Vagina (tissue), 2 donors: ENCODE measurements around the gene SPAG16. TPM values are rescaled to one million over a fixed set of nuclear protein-coding genes. Genes with fewer than 3 reads are reported as not detected.

ENCODE experiments used
- DNase-seq, 2 donors: peaks; one replicate each; pipeline ENCODE4 v3.0.0-alpha.2; 2017; ENCODE audit errors: extremely low spot score in 2 of 2
- H3K27ac ChIP-seq: fragments of 200-600 bp; sonication (generic); one replicate; pipeline ENCODE4 v1.5.1; 2019
- H3K27me3 ChIP-seq: fragments of 200-600 bp; sonication (generic); one replicate; pipeline ENCODE4 v1.5.1; 2019
- H3K36me3 ChIP-seq, 2 donors: fragments of 200-600 bp; sonication (generic); one replicate each; pipeline ENCODE4 v1.5.1; 2017 to 2019
- H3K4me1 ChIP-seq: fragments of 200-600 bp; sonication (generic); one replicate; pipeline ENCODE4 v1.5.1; 2019
- H3K4me3 ChIP-seq, 2 donors: fragments of 200-600 bp; sonication (generic); 1 replicate in 1 of 2; 2 replicates in 1 of 2; pipeline ENCODE4 v1.5.1; 2016 to 2019
- H3K9me3 ChIP-seq: fragments of 200-600 bp; sonication (generic); one replicate; pipeline ENCODE4 v1.5.1; 2019
- POLR2A ChIP-seq, 2 donors: fragments of 450-650 bp; IDR thresholded peaks; one replicate each; pipeline ENCODE4 v1.6.1; 2017; ENCODE audit warnings: antibody characterized with exemption in 2 of 2, mild to moderate bottlenecking in 2 of 2, moderate library complexity in 2 of 2
- POLR2AphosphoS5 ChIP-seq, 2 donors: sonication (generic); formaldehyde crosslinking; IDR thresholded peaks; one replicate each; pipeline ENCODE4 v1.9.0; 2017; ENCODE audit warnings: antibody characterized with exemption in 2 of 2, mild to moderate bottlenecking in 2 of 2, low read depth in 1 of 2; ENCODE audit not compliant: insufficient read depth in 1 of 2
- intact Hi-C: fragments of 100-400 bp; cut with DNase I; formaldehyde crosslinking; loops from one replicate; pipeline ENCODE4 v1.15.1; 2023
- total RNA-seq: library from RNA; depleted of rRNA; stranded (reverse); fragments of >200 nt; gene quantifications from one replicate; pipeline ENCODE4 v1.2.3, GENCODE V29; 2016
- TF ChIP-seq, protein P1 (sequence below), 3 experiments: fragments of 450-650 bp in 2 of 3; fragments of 200-600 bp in 1 of 3; sonication (generic) in 1 of 3; IDR thresholded peaks; one replicate each; pipeline ENCODE4 v1.5.1; 2017 to 2019; ENCODE audit warnings: antibody characterized with exemption in 3 of 3, mild to moderate bottlenecking in 2 of 3, moderate library complexity in 2 of 3

Gene SPAG16
- total RNA-seq, 1 donor from 2014 or later = 30.2 TPM

DNA sequence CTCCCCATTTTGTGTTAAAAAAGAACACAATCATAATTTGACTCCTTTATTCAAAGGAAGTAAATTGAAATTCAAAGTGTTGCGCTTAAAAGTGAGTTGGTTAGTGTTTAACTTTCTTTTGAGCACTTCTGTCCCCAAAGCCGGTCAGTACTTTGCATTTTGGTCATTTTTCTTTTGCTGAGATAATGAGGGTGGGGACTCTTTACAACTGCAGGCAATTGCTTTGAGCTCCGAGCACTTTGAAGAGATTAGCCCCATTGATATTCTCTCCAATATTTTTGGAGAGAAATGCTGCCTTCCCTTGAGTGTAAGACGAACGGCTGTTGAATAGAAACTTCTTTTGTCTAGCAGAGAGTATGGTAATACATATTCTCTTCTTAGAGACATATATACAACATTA lies 885.0 kb downstream of the SPAG16 start:
- Histone ChIP-seq H3K4me1 (no peaks in the 10 kb centered on the region), H3K9me3 (no peaks in the 10 kb centered on the region), H3K27ac (no peak overlapping the region), H3K27me3 (no peaks in the 10 kb centered on the region), H3K36me3 (no peaks in the 10 kb centered on the region), H3K4me3 (no peak overlapping the region)
- intact Hi-C loops = no loop called here
- DNase-seq = no peak
- TF ChIP-seq, protein P1, sequence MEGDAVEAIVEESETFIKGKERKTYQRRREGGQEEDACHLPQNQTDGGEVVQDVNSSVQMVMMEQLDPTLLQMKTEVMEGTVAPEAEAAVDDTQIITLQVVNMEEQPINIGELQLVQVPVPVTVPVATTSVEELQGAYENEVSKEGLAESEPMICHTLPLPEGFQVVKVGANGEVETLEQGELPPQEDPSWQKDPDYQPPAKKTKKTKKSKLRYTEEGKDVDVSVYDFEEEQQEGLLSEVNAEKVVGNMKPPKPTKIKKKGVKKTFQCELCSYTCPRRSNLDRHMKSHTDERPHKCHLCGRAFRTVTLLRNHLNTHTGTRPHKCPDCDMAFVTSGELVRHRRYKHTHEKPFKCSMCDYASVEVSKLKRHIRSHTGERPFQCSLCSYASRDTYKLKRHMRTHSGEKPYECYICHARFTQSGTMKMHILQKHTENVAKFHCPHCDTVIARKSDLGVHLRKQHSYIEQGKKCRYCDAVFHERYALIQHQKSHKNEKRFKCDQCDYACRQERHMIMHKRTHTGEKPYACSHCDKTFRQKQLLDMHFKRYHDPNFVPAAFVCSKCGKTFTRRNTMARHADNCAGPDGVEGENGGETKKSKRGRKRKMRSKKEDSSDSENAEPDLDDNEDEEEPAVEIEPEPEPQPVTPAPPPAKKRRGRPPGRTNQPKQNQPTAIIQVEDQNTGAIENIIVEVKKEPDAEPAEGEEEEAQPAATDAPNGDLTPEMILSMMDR (IDR thresholded peaks at IDR 0.05) = no peak
- TF ChIP-seq POLR2A (IDR thresholded peaks at IDR 0.05) (no peak), POLR2AphosphoS5 (IDR thresholded peaks at IDR 0.05; ENCODE audit: insufficient read depth in 1 of 2, low read depth in 1 of 2) (no peak)

DNA sequence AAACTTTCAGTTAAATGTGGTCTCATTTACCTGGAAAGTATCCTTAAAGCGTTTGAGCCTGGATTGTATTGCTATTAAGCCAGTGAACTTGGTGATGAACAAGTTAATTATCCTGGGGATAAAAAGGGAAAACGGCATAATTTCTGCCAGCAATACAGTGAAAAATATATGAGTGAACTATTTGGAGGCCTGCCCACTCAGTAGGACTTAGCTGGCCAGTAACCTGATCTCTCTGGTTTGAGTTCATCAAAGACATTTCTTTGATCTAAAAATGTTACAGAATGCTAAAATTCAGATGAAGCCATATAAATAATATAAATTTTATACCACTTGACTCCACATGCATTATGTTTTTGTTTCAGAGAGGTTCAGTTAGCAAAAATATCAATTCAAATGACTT lies 885.5 kb downstream of the SPAG16 start:
- TF ChIP-seq POLR2A (IDR thresholded peaks at IDR 0.05) (no peak), POLR2AphosphoS5 (IDR thresholded peaks at IDR 0.05; ENCODE audit: insufficient read depth in 1 of 2, low read depth in 1 of 2) (no peak)
- TF ChIP-seq, protein P1 (IDR thresholded peaks at IDR 0.05) = no peak
- H3K36me3 ChIP-seq = no peaks in the 10 kb centered on the region

DNA sequence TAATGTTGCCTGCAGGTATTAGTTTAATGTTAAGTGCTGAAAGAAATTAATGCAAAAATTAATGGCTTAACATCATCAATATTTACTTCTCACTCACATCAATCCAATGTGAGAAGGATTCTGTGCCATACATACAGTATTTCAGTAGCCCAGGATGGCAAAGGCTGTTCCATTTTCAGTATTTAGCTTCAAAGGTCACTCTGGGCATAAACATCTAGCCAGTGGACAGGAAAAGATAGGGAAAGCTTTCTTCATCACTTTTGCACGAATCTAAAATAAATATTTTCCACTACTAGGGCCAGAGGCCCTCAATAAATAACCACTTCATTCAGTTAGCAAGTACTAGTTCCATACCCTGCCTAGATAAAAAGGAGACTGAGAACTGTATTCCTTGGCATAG lies 890.3 kb downstream of the SPAG16 start:
- no peak for DNase-seq
- Histone ChIP-seq H3K36me3 (no peaks in the 10 kb centered on the region), H3K4me3 (no peak overlapping the region), H3K27ac (no peak overlapping the region), H3K4me1 (no peaks in the 10 kb centered on the region), H3K9me3 (no peaks in the 10 kb centered on the region), H3K27me3 (no peaks in the 10 kb centered on the region)
- no peak for TF ChIP-seq POLR2A (IDR thresholded peaks at IDR 0.05)
- TF ChIP-seq, protein P1 (IDR thresholded peaks at IDR 0.05) = no peak
- no peak for TF ChIP-seq POLR2AphosphoS5 (IDR thresholded peaks at IDR 0.05; ENCODE audit: insufficient read depth in 1 of 2, low read depth in 1 of 2)
- intact Hi-C loops = no loop called here

More for the DNA sequence above, 885.5 kb downstream of the SPAG16 start:
- H3K4me1 ChIP-seq = no peaks in the 10 kb centered on the region
- no peaks in the 10 kb centered on the region for H3K9me3 ChIP-seq
- no peak overlapping the region for H3K4me3 ChIP-seq
- DNase-seq = no peak
- no peak overlapping the region for H3K27ac ChIP-seq
- intact Hi-C loops = no loop called here
- H3K27me3 ChIP-seq = no peaks in the 10 kb centered on the region

DNA sequence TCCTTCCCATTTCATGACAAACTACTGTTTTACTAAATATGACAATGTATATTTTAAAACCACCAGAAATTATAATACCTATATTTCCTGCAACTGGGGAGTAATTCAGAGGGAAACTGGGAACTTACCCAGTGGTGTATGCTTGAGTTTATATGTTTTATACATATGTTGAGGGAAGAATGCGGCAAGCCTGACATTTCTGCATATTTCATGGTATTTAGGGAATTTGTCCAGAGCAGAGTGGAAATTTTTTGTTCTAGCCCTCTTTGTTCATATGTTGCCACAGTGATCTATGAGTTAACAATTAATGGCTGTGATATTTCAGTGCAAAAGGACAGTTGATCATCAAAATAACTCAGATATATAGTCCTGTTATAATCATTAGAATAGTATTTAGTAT lies 895.8 kb downstream of the SPAG16 start:
- Histone ChIP-seq H3K9me3 (no peaks in the 10 kb centered on the region), H3K4me1 (no peaks in the 10 kb centered on the region), H3K27me3 (no peaks in the 10 kb centered on the region), H3K4me3 (no peak overlapping the region), H3K36me3 (no peaks in the 10 kb centered on the region), H3K27ac (no peak overlapping the region)
- DNase-seq = no peak
- no peak for TF ChIP-seq POLR2AphosphoS5 (IDR thresholded peaks at IDR 0.05; ENCODE audit: insufficient read depth in 1 of 2, low read depth in 1 of 2)
- intact Hi-C loops = loop anchor here (10.0 kb wide), 1 partner anchor 255 kb away; no protein-coding TSS in a partner anchor

DNA sequence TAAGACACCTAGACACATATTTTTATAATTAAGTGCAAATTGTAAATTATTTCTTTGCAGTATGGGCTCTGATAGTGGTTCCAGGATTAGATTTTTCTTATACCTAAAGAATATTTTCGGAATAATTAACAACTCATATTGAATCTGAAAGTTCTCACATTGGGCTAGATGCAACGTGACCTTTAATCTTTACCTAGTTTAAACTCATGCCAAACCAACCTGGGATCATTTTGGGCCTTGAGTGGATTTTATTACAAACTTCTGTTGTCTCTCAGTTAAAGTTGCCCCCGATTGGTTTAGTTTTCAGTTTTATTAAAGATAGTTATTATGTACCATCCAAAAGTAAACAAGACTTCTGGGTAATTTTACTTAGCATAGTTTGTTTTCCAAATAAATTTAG lies 896.4 kb downstream of the SPAG16 start:
- no peak for DNase-seq
- TF ChIP-seq POLR2AphosphoS5 (IDR thresholded peaks at IDR 0.05; ENCODE audit: insufficient read depth in 1 of 2, low read depth in 1 of 2) (no peak), POLR2A (IDR thresholded peaks at IDR 0.05) (no peak)
- TF ChIP-seq, protein P1 (IDR thresholded peaks at IDR 0.05) = no peak
- intact Hi-C loops = loop anchor here (10.0 kb wide), 1 partner anchor 254 kb away; no protein-coding TSS in a partner anchor
- Histone ChIP-seq H3K27ac (no peak overlapping the region), H3K36me3 (no peaks in the 10 kb centered on the region), H3K4me3 (no peak overlapping the region), H3K27me3 (no peaks in the 10 kb centered on the region), H3K9me3 (no peaks in the 10 kb centered on the region), H3K4me1 (no peaks in the 10 kb centered on the region)
